Adrenal gland (tissue), 5 donors: Measurements from ENCODE around the gene CFAP251.

ENCODE experiments used
- CTCF ChIP-seq, 6 experiments: fragments of 450-650 bp in 4 of 6; fragments of 200-600 bp in 2 of 6; sonication (generic) in 1 of 6; IDR thresholded peaks; 1 replicate in 5 of 6; 2 replicates in 1 of 6; pipeline versions ENCODE4 v1.5.1 to v1.8.0; 2016 to 2021; ENCODE audit warnings: antibody characterized with exemption in 6 of 6, mild to moderate bottlenecking in 2 of 6, moderate library complexity in 1 of 6
- POLR2A ChIP-seq, 2 donors: fragments of 450-650 bp; IDR thresholded peaks; one replicate each; pipeline ENCODE4 v1.6.1; 2017; ENCODE audit warnings: antibody characterized with exemption in 2 of 2, mild to moderate bottlenecking in 2 of 2, moderate library complexity in 1 of 2
- donor health status: DM: no; HTN: no; CAD: no.

- TF ChIP-seq CTCF (IDR thresholded peaks at IDR 0.05) (no peak), POLR2A (IDR thresholded peaks at IDR 0.05) (no peak)
Observed at GRCh38 chr12:121889274-121889624, 29.1 kb upstream of the CFAP251 start.
